NCI-H524 (cell line): ENCODE data around the gene TMEM63A.
"Not testable (repeated sequence)": the region's sequence is repeated elsewhere in the genome, so short reads cannot be mapped to it uniquely, and the experiment has no call there.

Experiments
- DNase-seq, 2 experiments: peaks; one replicate each; lab custom pipeline; 2025; lab: John Stamatoyannopoulos, UW

TMEM63A gene

GRCh38 chr1:225908773-225909172, 26.6 kb upstream of the TMEM63A start:
- DNase-seq = no peak

- no peak for DNase-seq
These were observed 25.9 kb upstream of the TMEM63A start for GRCh38 chr1:225908013-225908640.

GRCh38 chr1:225907341-225907740, 25.2 kb upstream of the TMEM63A start:
- DNase-seq = no peak

GRCh38 chr1:225906467-225906866, 24.3 kb upstream of the TMEM63A start:
- no peak for DNase-seq

- no peak for DNase-seq
These were observed 21.4 kb upstream of the TMEM63A start for GRCh38 chr1:225903623-225904022.

GRCh38 chr1:225899044-225899925, 17.1 kb upstream of the TMEM63A start:
- DNase-seq = no peak

GRCh38 chr1:225897595-225898514, 15.7 kb upstream of the TMEM63A start:
- no peak for DNase-seq

- no peak for DNase-seq
These were observed 14.9 kb upstream of the TMEM63A start for GRCh38 chr1:225896937-225897549.

- no peak for DNase-seq
These were observed 14.3 kb upstream of the TMEM63A start for GRCh38 chr1:225896494-225896893.

GRCh38 chr1:225892307-225892706, 10.1 kb upstream of the TMEM63A start:
- DNase-seq = no peak

GRCh38 chr1:225891229-225891972, 9.2 kb upstream of the TMEM63A start:
- DNase-seq = no peak

- no peak for DNase-seq
These were observed 8.4 kb upstream of the TMEM63A start for GRCh38 chr1:225890346-225891228.

- DNase-seq = no peak
These were observed 7.6 kb upstream of the TMEM63A start for GRCh38 chr1:225889743-225890142.

GRCh38 chr1:225888898-225889601, 6.9 kb upstream of the TMEM63A start, which contains the start of gene LEFTY1:
Gene LEFTY1 (minus strand): TSS chr1:225889146. CDS start chr1:225889066, 80 bp downstream.
- no peak for DNase-seq

- DNase-seq = no peak
These were observed 6.2 kb upstream of the TMEM63A start for GRCh38 chr1:225888289-225888897.

GRCh38 chr1:225887554-225888288, 5.5 kb upstream of the TMEM63A start:
- DNase-seq = not testable (repeated sequence)

- no peak for DNase-seq
These were observed 4.8 kb upstream of the TMEM63A start for GRCh38 chr1:225887030-225887314.
